ENCODE data around the gene FCGR3B. TPM values are rescaled to one million over a fixed set of nuclear protein-coding genes. Genes with fewer than 3 reads are reported as not detected.
"Not testable (repeated sequence)": the region's sequence is repeated elsewhere in the genome, so short reads cannot be mapped to it uniquely, and the experiment has no call there.

Gene FCGR3B
- total and polyA plus RNA-seq, 5 donors, result 0.29 to 4.6 (median 3.7) TPM

DNA sequence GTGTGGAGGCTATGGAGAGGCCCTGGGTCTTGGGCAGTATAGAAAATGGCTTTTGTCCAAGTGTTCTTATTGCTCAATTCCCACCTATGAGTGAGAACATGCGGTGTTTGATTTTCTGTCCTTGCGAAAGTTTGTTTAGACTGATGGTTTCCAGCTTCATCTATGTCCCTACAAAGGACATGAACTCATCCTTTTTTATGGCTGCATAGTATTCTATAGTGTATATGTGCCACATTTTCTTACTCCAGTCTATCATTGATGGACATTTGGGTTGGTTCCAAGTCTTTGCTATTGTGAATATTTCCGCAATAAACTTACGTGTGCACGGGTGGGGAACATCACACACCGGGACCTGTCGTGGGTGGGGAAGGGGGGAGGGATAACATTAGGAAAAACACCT lies 10.6 kb downstream of the FCGR3B start:
- ATAC-seq; DNase-seq; H3K27ac ChIP-seq (ENCODE audit: low read length); H3K9me3 ChIP-seq (ENCODE audit: control insufficient read depth, low read length); H3K4me1 ChIP-seq (ENCODE audit: control insufficient read depth, insufficient read depth, low read length); H3K27me3 ChIP-seq (ENCODE audit: control insufficient read depth, insufficient read depth); intact Hi-C loops (cut with DNase I); H3K4me3 ChIP-seq (ENCODE audit: low read length): not testable (repeated sequence)
- 93% methylated on average over 7 of the region's 7 CpGs for WGBS

DNA sequence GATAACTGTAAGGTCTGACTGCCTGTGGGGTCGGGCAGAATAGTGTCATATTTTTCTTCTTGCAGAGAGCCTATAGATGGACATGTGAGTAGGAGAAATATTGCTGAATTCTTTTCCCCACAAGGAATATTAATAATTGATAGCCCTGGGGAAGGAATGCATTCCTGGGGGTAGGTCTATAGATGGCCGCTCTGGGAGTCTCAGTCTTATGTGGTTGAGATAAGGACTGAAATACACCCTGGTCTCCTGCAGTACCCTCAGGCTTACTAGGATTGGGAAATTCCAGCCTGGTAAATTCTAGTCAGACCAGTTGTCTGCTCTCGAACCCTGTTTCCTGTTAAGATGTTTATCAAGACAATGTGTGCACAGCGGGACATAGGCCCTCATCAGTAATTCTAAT lies 12.5 kb downstream of the FCGR3B start:
- DNase-seq; H3K27ac ChIP-seq (ENCODE audit: low read length); intact Hi-C loops (cut with DNase I); H3K4me1 ChIP-seq (ENCODE audit: control insufficient read depth, insufficient read depth, low read length); H3K27me3 ChIP-seq (ENCODE audit: control insufficient read depth, insufficient read depth); H3K9me3 ChIP-seq (ENCODE audit: control insufficient read depth, low read length); ATAC-seq; H3K4me3 ChIP-seq (ENCODE audit: low read length): not testable (repeated sequence)
- 90% methylated on average over 4 of the region's 4 CpGs for WGBS

DNA sequence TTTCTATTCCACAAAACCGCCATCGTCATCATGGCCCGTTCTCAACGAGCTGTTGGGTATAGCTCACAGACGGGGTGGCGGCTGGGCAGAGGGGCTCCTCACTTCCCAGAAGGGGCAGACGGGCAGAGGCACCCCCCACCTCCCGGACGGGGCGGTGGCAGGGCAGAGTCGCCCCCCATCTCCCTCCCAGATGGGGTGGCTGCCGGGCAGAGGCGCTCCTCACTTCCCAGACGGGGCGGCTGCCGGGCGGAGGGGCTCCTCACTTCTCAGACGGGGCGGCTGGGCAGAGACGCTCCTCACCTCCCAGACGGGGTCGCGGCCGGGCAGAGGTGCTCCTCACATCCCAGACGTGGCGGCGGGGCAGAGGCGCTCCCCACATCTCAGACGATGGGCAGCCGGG lies 14.6 kb downstream of the FCGR3B start:
- H3K27me3 ChIP-seq (ENCODE audit: control insufficient read depth, insufficient read depth); H3K4me1 ChIP-seq (ENCODE audit: control insufficient read depth, insufficient read depth, low read length); intact Hi-C loops (cut with DNase I); H3K27ac ChIP-seq (ENCODE audit: low read length); H3K4me3 ChIP-seq (ENCODE audit: low read length); H3K9me3 ChIP-seq (ENCODE audit: control insufficient read depth, low read length); ATAC-seq: not testable (repeated sequence)
- peak in 2 of 3 donors; percentile 27 to 49 for DNase-seq
- 94% methylated on average over 30 of the region's 30 CpGs for WGBS

DNA sequence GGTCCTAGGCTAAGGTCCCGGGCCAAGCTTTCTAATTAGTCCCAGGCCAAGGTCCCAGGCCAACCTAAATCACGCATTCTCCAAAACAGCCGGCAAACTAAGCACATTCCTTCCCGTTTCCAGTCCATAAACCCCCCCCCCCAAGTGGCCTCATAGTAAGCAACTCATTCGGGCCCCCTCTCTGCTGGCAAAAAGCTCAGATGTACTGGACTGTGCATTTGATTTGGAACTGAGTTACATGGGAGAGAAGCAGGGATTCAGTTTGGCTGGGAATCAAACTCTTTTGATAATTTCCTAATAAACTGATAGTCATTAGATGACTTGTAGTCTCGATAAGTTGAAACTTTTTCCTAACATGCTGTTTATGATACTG lies 17.8 kb downstream of the FCGR3B start:
- H3K27me3 ChIP-seq (ENCODE audit: control insufficient read depth, insufficient read depth); H3K4me1 ChIP-seq (ENCODE audit: control insufficient read depth, insufficient read depth, low read length); DNase-seq; H3K9me3 ChIP-seq (ENCODE audit: control insufficient read depth, low read length); H3K4me3 ChIP-seq (ENCODE audit: low read length); ATAC-seq; intact Hi-C loops (cut with DNase I); H3K27ac ChIP-seq (ENCODE audit: low read length): not testable (repeated sequence)
- WGBS, result 19% methylated on average over 4 of the region's 6 CpGs

DNA sequence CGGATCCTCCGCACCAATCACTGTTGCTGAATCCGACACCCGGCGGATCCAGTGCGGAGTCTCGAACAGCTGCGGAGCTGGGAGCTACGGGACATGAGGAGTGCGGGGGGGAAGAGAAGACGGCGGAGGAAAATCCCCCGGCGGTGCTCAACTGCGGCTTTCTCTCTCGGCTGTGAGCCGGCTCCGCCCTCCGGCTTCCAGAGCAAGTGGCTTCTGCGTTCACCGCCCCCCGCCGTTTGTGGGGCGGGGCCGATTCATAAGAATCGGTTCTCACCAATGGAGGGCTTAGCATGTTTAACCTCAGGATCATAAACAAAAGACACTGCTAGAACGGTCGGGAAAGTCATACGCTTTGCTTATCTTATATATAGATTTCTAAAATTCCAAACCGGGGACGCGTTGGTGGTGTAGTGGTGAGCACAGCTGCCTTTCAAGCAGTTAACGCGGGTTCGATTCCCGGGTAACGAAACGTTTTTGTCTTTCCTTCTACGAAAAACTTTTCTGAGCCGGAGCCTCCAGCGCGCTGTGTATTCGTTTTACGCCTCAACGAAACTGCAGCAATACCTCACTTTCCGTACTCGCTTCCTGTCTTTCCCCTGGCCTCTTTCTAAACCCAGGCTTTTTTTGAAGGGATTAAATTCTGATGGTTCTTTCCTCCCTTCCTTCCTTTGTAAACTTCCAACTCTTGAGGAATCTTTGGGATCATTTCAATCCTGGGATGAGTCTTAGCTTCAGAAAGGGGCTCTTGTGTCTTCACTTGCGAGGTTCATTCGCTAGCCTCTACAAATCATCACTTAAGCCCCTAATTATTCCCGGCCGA lies 18.4 kb downstream of the FCGR3B start:
- intact Hi-C loops (cut with DNase I); H3K4me1 ChIP-seq (ENCODE audit: control insufficient read depth, insufficient read depth, low read length); H3K27me3 ChIP-seq (ENCODE audit: control insufficient read depth, insufficient read depth); H3K9me3 ChIP-seq (ENCODE audit: control insufficient read depth, low read length): not testable (repeated sequence)
- ATAC-seq, result peak; percentile 98
- H3K27ac ChIP-seq (ENCODE audit: low read length), result peak overlapping the region; percentile 54
- 2% methylated on average over 50 of the region's 51 CpGs for WGBS
- peak overlapping the region; percentile 75 for H3K4me3 ChIP-seq (ENCODE audit: low read length)
- peak; percentile 96 to 98 (median 97) for DNase-seq

DNA sequence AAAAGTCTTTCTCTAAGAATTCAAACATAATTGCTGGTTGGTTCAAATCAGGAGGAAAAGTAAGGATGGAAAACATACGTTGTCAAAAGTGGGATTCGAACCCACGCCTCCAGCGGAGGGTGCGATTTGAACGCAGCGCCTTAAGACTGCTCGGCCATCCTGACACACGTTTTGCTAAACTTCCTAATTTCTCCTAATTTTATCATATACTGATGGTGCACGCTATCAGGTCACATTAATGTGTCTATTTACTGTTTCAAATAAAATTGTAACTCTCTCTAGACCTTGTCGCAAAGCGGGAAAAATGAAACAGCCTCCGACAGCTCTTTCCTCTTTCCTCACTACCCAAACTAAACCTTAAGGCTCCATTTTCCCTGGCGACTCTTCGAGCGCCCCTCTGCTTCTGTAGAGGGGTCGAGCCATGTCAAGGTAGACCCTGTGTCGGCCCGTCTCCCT lies 19.1 kb downstream of the FCGR3B start:
- H3K27ac ChIP-seq (ENCODE audit: low read length), result peak overlapping the region; percentile 54
- ATAC-seq (peak in 1 of 2 donors; percentile 17), DNase-seq (peak in 1 of 3 donors; percentile 38)
- H3K9me3 ChIP-seq (ENCODE audit: control insufficient read depth, low read length); intact Hi-C loops (cut with DNase I); H3K4me1 ChIP-seq (ENCODE audit: control insufficient read depth, insufficient read depth, low read length); H3K27me3 ChIP-seq (ENCODE audit: control insufficient read depth, insufficient read depth): not testable (repeated sequence)
- WGBS, result 3% methylated on average over 18 of the region's 19 CpGs
- peak overlapping the region; percentile 75 for H3K4me3 ChIP-seq (ENCODE audit: low read length)

DNA sequence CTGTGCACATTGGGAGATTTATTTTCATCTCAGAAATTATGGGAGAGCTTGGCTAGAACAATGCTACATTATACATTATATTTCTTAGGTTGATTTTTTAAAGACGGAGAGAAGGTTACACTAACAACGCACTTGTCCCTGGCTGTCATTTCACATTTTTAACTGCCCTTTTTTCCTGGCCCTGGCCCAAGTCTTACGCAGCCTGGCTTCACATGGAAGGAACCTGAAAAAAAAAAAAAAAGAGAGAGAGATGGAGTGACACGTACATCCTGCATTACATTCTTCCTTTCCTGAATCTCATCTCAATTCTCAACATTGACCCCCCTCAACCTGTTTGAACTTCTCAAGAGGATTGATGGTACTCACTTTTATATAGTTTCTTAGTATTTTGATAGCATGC lies 20.8 kb downstream of the FCGR3B start:
- peak in 1 of 3 donors; percentile 64 for DNase-seq
- 27% methylated on average over 4 of the region's 4 CpGs for WGBS
- H3K9me3 ChIP-seq (ENCODE audit: control insufficient read depth, low read length); H3K27ac ChIP-seq (ENCODE audit: low read length); H3K4me3 ChIP-seq (ENCODE audit: low read length); intact Hi-C loops (cut with DNase I); ATAC-seq; H3K27me3 ChIP-seq (ENCODE audit: control insufficient read depth, insufficient read depth); H3K4me1 ChIP-seq (ENCODE audit: control insufficient read depth, insufficient read depth, low read length): not testable (repeated sequence)

GRCh38 chr1:161606541-161607336 lies 24.2 kb downstream of the FCGR3B start:
- H3K27me3 ChIP-seq (ENCODE audit: control insufficient read depth, insufficient read depth); H3K9me3 ChIP-seq (ENCODE audit: control insufficient read depth, low read length); ATAC-seq; H3K27ac ChIP-seq (ENCODE audit: low read length); intact Hi-C loops (cut with DNase I); H3K4me1 ChIP-seq (ENCODE audit: control insufficient read depth, insufficient read depth, low read length); H3K4me3 ChIP-seq (ENCODE audit: low read length): not testable (repeated sequence)
- DNase-seq, result peak in 2 of 3 donors; percentile 42 to 54
- WGBS, result 86% methylated on average over 49 of the region's 58 CpGs

- DNase-seq, result peak; percentile 66 to 76 (median 74)
- peak overlapping the region; percentile 9 for H3K4me3 ChIP-seq (ENCODE audit: low read length)
- 21% methylated on average over 54 of the region's 78 CpGs for WGBS
- H3K27me3 ChIP-seq (ENCODE audit: control insufficient read depth, insufficient read depth); H3K9me3 ChIP-seq (ENCODE audit: control insufficient read depth, low read length); H3K27ac ChIP-seq (ENCODE audit: low read length); H3K4me1 ChIP-seq (ENCODE audit: control insufficient read depth, insufficient read depth, low read length); intact Hi-C loops (cut with DNase I): not testable (repeated sequence)
- ATAC-seq, result peak; percentile 91 to 97
Observed at GRCh38 chr1:161605762-161606540, 25.0 kb downstream of the FCGR3B start.

GRCh38 chr1:161605024-161605423 lies 26.0 kb downstream of the FCGR3B start:
- H3K4me3 ChIP-seq (ENCODE audit: low read length); H3K27me3 ChIP-seq (ENCODE audit: control insufficient read depth, insufficient read depth); DNase-seq; H3K4me1 ChIP-seq (ENCODE audit: control insufficient read depth, insufficient read depth, low read length); ATAC-seq; H3K27ac ChIP-seq (ENCODE audit: low read length); intact Hi-C loops (cut with DNase I); H3K9me3 ChIP-seq (ENCODE audit: control insufficient read depth, low read length): not testable (repeated sequence)
- 91% methylated on average over 12 of the region's 12 CpGs for WGBS

All from right cardiac atrium (tissue), 5 donors.